AG08396 (cell line): ENCODE results near the gene PDHA1.

Experiments
- DNase-seq: peaks from one replicate; pipeline ENCODE4 v3.0.0; 2012; ENCODE audit warnings: low spot score, mixed read lengths

Gene PDHA1

GRCh38 chrX:19377799-19378198 is 34.1 kb downstream of the PDHA1 start:
- DNase-seq, result no peak

GRCh38 chrX:19381326-19381725 is 37.6 kb downstream of the PDHA1 start:
- no peak for DNase-seq

GRCh38 chrX:19382555-19383145 is 38.9 kb downstream of the PDHA1 start:
- peak; percentile 35 for DNase-seq

- no peak for DNase-seq
Measured at GRCh38 chrX:19386679-19387078, 43.0 kb downstream of the PDHA1 start.

GRCh38 chrX:19388064-19388679 is 44.4 kb downstream of the PDHA1 start:
- DNase-seq, result no peak

GRCh38 chrX:19388741-19389140 is 45.0 kb downstream of the PDHA1 start:
- no peak for DNase-seq

- DNase-seq, result no peak
Measured at GRCh38 chrX:19389227-19389845, 45.6 kb downstream of the PDHA1 start.

GRCh38 chrX:19392078-19392477 is 48.4 kb downstream of the PDHA1 start:
- DNase-seq, result no peak

GRCh38 chrX:19392703-19393102 is 49.0 kb downstream of the PDHA1 start:
- DNase-seq, result no peak

- no peak for DNase-seq
Measured at GRCh38 chrX:19403696-19404095, 60.0 kb downstream of the PDHA1 start.

- DNase-seq, result no peak
Measured at GRCh38 chrX:19410259-19410658, 66.5 kb downstream of the PDHA1 start.
